ENCODE results near the gene PATL1.

PATL1 gene

GRCh38 chr11:59600234-59600633 is 68.6 kb downstream of the PATL1 start:
- no peaks in the 10 kb centered on the region for H3K27me3 ChIP-seq (ENCODE audit: insufficient read depth, low read length)
- no peak overlapping the region for H3K27ac ChIP-seq (ENCODE audit: low read depth, low read length)
- no peaks in the 10 kb centered on the region for H3K4me1 ChIP-seq (ENCODE audit: control insufficient read depth, insufficient read depth, low read length, unreplicated experiment)
- no peaks in the 10 kb centered on the region for H3K79me2 ChIP-seq (ENCODE audit: control insufficient read depth, insufficient read depth, low read length, unreplicated experiment)
- peaks cover 30% of the 10 kb centered on the region for H3K36me3 ChIP-seq (ENCODE audit: insufficient read depth, low read length)
- no peak overlapping the region for H2AFZ ChIP-seq (ENCODE audit: low read length, unreplicated experiment)
- no peak overlapping the region for H3K4me3 ChIP-seq (ENCODE audit: low read depth, low read length)

GRCh38 chr11:59598961-59599360 is 69.9 kb downstream of the PATL1 start:
- Histone ChIP-seq H3K4me1 (ENCODE audit: control insufficient read depth, insufficient read depth, low read length, unreplicated experiment) (no peaks in the 10 kb centered on the region), H2AFZ (ENCODE audit: low read length, unreplicated experiment) (no peak overlapping the region), H3K79me2 (ENCODE audit: control insufficient read depth, insufficient read depth, low read length, unreplicated experiment) (no peaks in the 10 kb centered on the region), H3K27ac (ENCODE audit: low read depth, low read length) (no peak overlapping the region), H3K27me3 (ENCODE audit: insufficient read depth, low read length) (no peaks in the 10 kb centered on the region), H3K4me3 (ENCODE audit: low read depth, low read length) (no peak overlapping the region), H3K36me3 (ENCODE audit: insufficient read depth, low read length) (peaks cover 41% of the 10 kb centered on the region)
